Body of pancreas (tissue), 4 donors: Measurements from ENCODE around the gene PRF1.

Source experiments
- CTCF ChIP-seq, 7 experiments: fragments of 450-650 bp in 4 of 7; fragments of 200-600 bp in 3 of 7; sonication (generic) in 3 of 7; IDR thresholded peaks; one replicate each; pipeline ENCODE4 v1.5.1; 2016 to 2019; ENCODE audit warnings: antibody characterized with exemption in 7 of 7
- POLR2A ChIP-seq, 3 donors: fragments of 450-650 bp; IDR thresholded peaks; one replicate each; pipeline ENCODE4 v1.6.1; 2016; ENCODE audit warnings: antibody characterized with exemption in 3 of 3, mild to moderate bottlenecking in 2 of 3

GRCh38 chr10:70592746-70593512 lies 9.6 kb downstream of the PRF1 start:
- no peak for TF ChIP-seq CTCF (IDR thresholded peaks at IDR 0.05)
- TF ChIP-seq POLR2A (IDR thresholded peaks at IDR 0.05) = no peak
